PFSK-1 (cell line): Measurements from ENCODE around the gene ATP1B3.

Experiments used
- FOXP2 ChIP-seq: optimal IDR thresholded peaks from 2 replicates; pipeline ENCODE3; 2011; ENCODE audit warnings: borderline replicate concordance, control low read depth, inconsistent platforms; ENCODE audit not compliant: insufficient read depth; ENCODE audit errors: extremely low read length, extremely low read depth
- POLR2AphosphoS5 ChIP-seq: IDR thresholded peaks from 2 replicates; pipeline ENCODE4 v1.6.1; 2012; ENCODE audit warnings: low read depth, mild to moderate bottlenecking, control low read depth, low read length, moderate library complexity
- REST ChIP-seq, 2 experiments: IDR thresholded peaks; 2 replicates each; pipeline versions ENCODE4 v1.6.1 to v1.8.0; 2011 to 2012; ENCODE audit warnings: low read depth in 2 of 2, low read length in 2 of 2, control low read depth in 1 of 2, inconsistent platforms in 1 of 2, mild to moderate bottlenecking in 1 of 2, moderate library complexity in 1 of 2; ENCODE audit not compliant: insufficient read depth in 1 of 2
- SIN3A ChIP-seq: IDR thresholded peaks from 2 replicates; pipeline ENCODE4 v1.6.1; 2012; ENCODE audit warnings: mild to moderate bottlenecking, low read length, moderate library complexity, borderline replicate concordance; ENCODE audit not compliant: insufficient read depth
- TAF1 ChIP-seq: IDR thresholded peaks from 2 replicates; pipeline ENCODE4 v1.6.1; 2012; ENCODE audit warnings: low read length, control low read depth, borderline replicate concordance; ENCODE audit not compliant: insufficient read depth

The ATP1B3 gene

GRCh38 chr3:141845407-141846049 lies 30.9 kb upstream of the ATP1B3 start:
- TF ChIP-seq SIN3A (no peak), POLR2AphosphoS5 (no peak), REST (IDR thresholded peaks at IDR 0.05; ENCODE audit: insufficient read depth in 1 of 2, low read depth in 2 of 2, low read length in 2 of 2) (no peak), FOXP2 (no peak), TAF1 (no peak)

GRCh38 chr3:141846050-141846433 lies 30.4 kb upstream of the ATP1B3 start:
- TF ChIP-seq TAF1 (no peak), POLR2AphosphoS5 (no peak), FOXP2 (no peak), REST (IDR thresholded peaks at IDR 0.05; ENCODE audit: insufficient read depth in 1 of 2, low read depth in 2 of 2, low read length in 2 of 2) (no peak), SIN3A (no peak)

- no peak for TF ChIP-seq SIN3A
- no peak for TF ChIP-seq TAF1
- no peak for TF ChIP-seq REST (IDR thresholded peaks at IDR 0.05; ENCODE audit: insufficient read depth in 1 of 2, low read depth in 2 of 2, low read length in 2 of 2)
- TF ChIP-seq POLR2AphosphoS5, result no peak
- TF ChIP-seq FOXP2, result no peak
Observed at GRCh38 chr3:141849056-141849815, 27.2 kb upstream of the ATP1B3 start.

- TF ChIP-seq TAF1 (no peak), FOXP2 (no peak), SIN3A (no peak), POLR2AphosphoS5 (no peak)
Observed at GRCh38 chr3:141851411-141851810, 25.0 kb upstream of the ATP1B3 start.

GRCh38 chr3:141853081-141853601 lies 23.3 kb upstream of the ATP1B3 start:
- no peak for TF ChIP-seq POLR2AphosphoS5
- TF ChIP-seq TAF1, result no peak
